Naive thymus-derived CD4-positive, alpha-beta T cell (primary cell): ENCODE results near the gene ADD3. TPM values are rescaled to one million over a fixed set of nuclear protein-coding genes. Genes with fewer than 3 reads are reported as not detected.
A peak's percentile ranks its signal among the peaks of the same experiment; 100 is the strongest.

ENCODE experiments used
- ATAC-seq: fragments of 150-1000 bp; cut with Tn5 transposase; 2 replicates; pipeline ENCODE4 v1.10.0; 2021; ENCODE audit warnings: mild to moderate bottlenecking, moderate library complexity
- CTCF ChIA-PET: fragments of 350-600 bp; sonication (Branson Sonifier 250); formaldehyde crosslinking; loops from one replicate; lab custom pipeline; 2021; ENCODE audit warnings: antibody characterized with exemption; lab: Charles Lee
- POLR2A ChIA-PET: fragments of 350-600 bp; sonication (Branson Sonifier 250); formaldehyde crosslinking; loops from one replicate; lab custom pipeline; 2021; ENCODE audit warnings: antibody characterized with exemption, inconsistent platforms; lab: Charles Lee
- DNase-seq, 9 donors: peaks; one replicate each; pipeline versions ENCODE4 v3.0.0 to v3.0.0-alpha.2; 2020 to 2022; ENCODE audit warnings: mixed read lengths in 1 of 9
- H3K27ac ChIP-seq: one replicate; pipeline ENCODE4 v1.7.0; 2013; ENCODE audit warnings: mild to moderate bottlenecking, low read depth, low read length, moderate library complexity
- H3K27me3 ChIP-seq, 2 donors: one replicate each; pipeline ENCODE4 v1.7.0; 2013; ENCODE audit warnings: low read length in 2 of 2, mild to moderate bottlenecking in 2 of 2, moderate library complexity in 2 of 2; ENCODE audit not compliant: control insufficient read depth in 2 of 2, insufficient read depth in 2 of 2
- H3K36me3 ChIP-seq, 3 experiments: 1 replicate in 2 of 3; 2 replicates in 1 of 3; pipeline ENCODE4 v1.7.0; 2013; ENCODE audit warnings: low read length in 3 of 3, mild to moderate bottlenecking in 3 of 3, moderate library complexity in 1 of 3; ENCODE audit not compliant: insufficient read depth in 3 of 3, control insufficient read depth in 2 of 3
- H3K4me1 ChIP-seq, 2 donors: one replicate each; pipeline ENCODE4 v1.7.0; 2013; ENCODE audit warnings: low read length in 2 of 2, mild to moderate bottlenecking in 2 of 2, moderate library complexity in 1 of 2; ENCODE audit not compliant: control insufficient read depth in 2 of 2, insufficient read depth in 2 of 2
- H3K4me3 ChIP-seq: 2 replicates; pipeline ENCODE4 v1.7.0; 2013; ENCODE audit warnings: mild to moderate bottlenecking, low read length
- H3K9me3 ChIP-seq, 3 experiments: 1 replicate in 2 of 3; 2 replicates in 1 of 3; pipeline ENCODE4 v1.7.0; 2013; ENCODE audit warnings: low read length in 3 of 3; ENCODE audit not compliant: control insufficient read depth in 2 of 3
- H3K27ac Mint-ChIP-seq, 9 donors: one replicate each; pipeline ENCODE4 v1.8.0; 2020 to 2022; ENCODE audit warnings: mixed read lengths in 9 of 9, mild to moderate bottlenecking in 8 of 9, moderate library complexity in 5 of 9, inconsistent platforms in 2 of 9
- H3K27me3 Mint-ChIP-seq, 5 donors: one replicate each; pipeline ENCODE4 v1.8.0; 2021 to 2022; ENCODE audit warnings: mixed read lengths in 5 of 5, mild to moderate bottlenecking in 1 of 5
- H3K36me3 Mint-ChIP-seq, 5 donors: one replicate each; pipeline ENCODE4 v1.8.0; 2020 to 2022; ENCODE audit warnings: mixed read lengths in 5 of 5, mild to moderate bottlenecking in 3 of 5, inconsistent platforms in 1 of 5
- H3K4me1 Mint-ChIP-seq, 7 donors: one replicate each; pipeline ENCODE4 v1.8.0; 2020 to 2022; ENCODE audit warnings: mixed read lengths in 7 of 7, mild to moderate bottlenecking in 3 of 7, inconsistent platforms in 1 of 7
- H3K4me3 Mint-ChIP-seq, 10 donors: one replicate each; pipeline ENCODE4 v1.8.0; 2020 to 2022; ENCODE audit warnings: mild to moderate bottlenecking in 10 of 10, mixed read lengths in 10 of 10, moderate library complexity in 6 of 10, inconsistent platforms in 2 of 10
- H3K9me3 Mint-ChIP-seq, 11 donors: one replicate each; pipeline ENCODE4 v1.8.0; 2020 to 2022; ENCODE audit warnings: mixed read lengths in 11 of 11, mild to moderate bottlenecking in 4 of 11, inconsistent platforms in 1 of 11, moderate library complexity in 1 of 11
- intact Hi-C, 2 donors: fragments of 100-400 bp; cut with micrococcal nuclease; formaldehyde crosslinking; loops; one replicate each; pipeline ENCODE4 v1.15.1; 2023
- polyA plus RNA-seq, 2 donors: library from polyadenylated mRNA; unstranded; fragments of 300-500 nt; fragmentation: Illumina TruSeq; gene quantifications; one replicate each; pipeline ENCODE4 v1.2.3, GENCODE V29; 2021
- total RNA-seq, 6 experiments: library from RNA in 5 of 6; stranded (reverse) in 5 of 6; gene quantifications; 1 replicate in 5 of 6; 2 replicates in 1 of 6; pipeline ENCODE4 v1.2.3 and lab custom pipeline; 2021 to 2026

ADD3 gene
- total and polyA plus RNA-seq, 7 experiments from 2014 or later, result 281 to 535 (median 450) TPM

GRCh38 chr10:109997233-109997632 lies 10.6 kb upstream of the ADD3 start:
- intact Hi-C loops, result no loop called here
- H3K27ac ChIP-seq, result no peak overlapping the region
- Mint-ChIP-seq H3K9me3 (peaks cover 0 to 6% (median 0%) of the 10 kb centered on the region in 11 donors), H3K27ac (no peak overlapping the region), H3K27me3 (peaks cover 0 to 19% (median 0%) of the 10 kb centered on the region in 5 donors), H3K4me1 (peaks cover 3 to 41% (median 22%) of the 10 kb centered on the region in 7 donors), H3K4me3 (no peak overlapping the region), H3K36me3 (peaks cover 0 to 2% (median 0%) of the 10 kb centered on the region in 5 donors)
- no peaks in the 10 kb centered on the region for H3K4me1 ChIP-seq
- H3K36me3 ChIP-seq, result no peaks in the 10 kb centered on the region
- H3K4me3 ChIP-seq, result no peak overlapping the region
- H3K27me3 ChIP-seq, result no peaks in the 10 kb centered on the region
- POLR2A ChIA-PET, result no interaction called here
- H3K9me3 ChIP-seq, result no peaks in the 10 kb centered on the region
- DNase-seq (no peak), ATAC-seq (no peak)
- CTCF ChIA-PET, result no interaction called here

- Histone ChIP-seq H3K9me3 (no peaks in the 10 kb centered on the region), H3K27ac (no peak overlapping the region), H3K36me3 (no peaks in the 10 kb centered on the region), H3K27me3 (no peaks in the 10 kb centered on the region), H3K4me1 (peaks cover 0 to 1% of the 10 kb centered on the region in 2 donors), H3K4me3 (no peak overlapping the region)
- POLR2A ChIA-PET, result interaction anchor here (1.5 to 2.5 kb wide), 3 partner anchors 9 to 11 kb away, joined by 3 to 10 read pairs (median 8); partner anchors contain the start of gene ADD3
- CTCF ChIA-PET, result no interaction called here
- peaks cover 0 to 6% (median 0%) of the 10 kb centered on the region in 11 donors for H3K9me3 Mint-ChIP-seq
- peaks cover 3 to 41% (median 20%) of the 10 kb centered on the region in 7 donors for H3K4me1 Mint-ChIP-seq
- intact Hi-C loops, result no loop called here
- H3K27me3 Mint-ChIP-seq, result peaks cover 0 to 18% (median 0%) of the 10 kb centered on the region in 5 donors
- no peak overlapping the region for H3K4me3 Mint-ChIP-seq
- peaks cover 0 to 2% (median 0%) of the 10 kb centered on the region in 5 donors for H3K36me3 Mint-ChIP-seq
- DNase-seq, result no peak
- no peak for ATAC-seq
- H3K27ac Mint-ChIP-seq, result peak overlapping the region in 1 of 9 donors; percentile 10
Measured at GRCh38 chr10:109998513-109998912, 9.3 kb upstream of the ADD3 start.

- no peak for ATAC-seq
Measured at GRCh38 chr10:110002801-110003523, 4.8 kb upstream of the ADD3 start.

GRCh38 chr10:110003524-110003885 lies 4.3 kb upstream of the ADD3 start:
- Mint-ChIP-seq H3K27me3 (peaks cover 0 to 11% (median 0%) of the 10 kb centered on the region in 5 donors), H3K9me3 (peaks cover 0 to 2% (median 0%) of the 10 kb centered on the region in 11 donors), H3K4me1 (peaks cover 6 to 22% (median 16%) of the 10 kb centered on the region in 7 donors), H3K36me3 (no peaks in the 10 kb centered on the region), H3K27ac (peak overlapping the region in 8 of 9 donors; percentile 1 to 69 (median 46)), H3K4me3 (peak overlapping the region in 5 of 10 donors; percentile 1 to 38 (median 21))
- Histone ChIP-seq H3K4me1 (peaks cover 0 to 13% of the 10 kb centered on the region in 2 donors), H3K36me3 (peaks cover 0 to 11% (median 0%) of the 10 kb centered on the region in 3 experiments), H3K27me3 (no peaks in the 10 kb centered on the region), H3K4me3 (no peak overlapping the region), H3K27ac (peak overlapping the region; percentile 37), H3K9me3 (no peaks in the 10 kb centered on the region)
- peak in 1 of 9 donors; percentile 32 for DNase-seq
- ATAC-seq, result no peak
- ChIA-PET POLR2A (interaction anchor here (1.6 kb wide), 1 partner anchor 57 kb away, joined by 3 read pairs; no protein-coding TSS in a partner anchor), CTCF (interaction anchor here (1.2 kb wide), 1 partner anchor 10 kb away, joined by 3 read pairs; no protein-coding TSS in a partner anchor)
- intact Hi-C loops, result loop anchor here in 1 of 2 donors (10.0 kb wide), 1 partner anchor 119 kb away; no protein-coding TSS in a partner anchor

More at GRCh38 chr10:110002801-110003523, 4.8 kb upstream of the ADD3 start:
- Histone ChIP-seq H3K27ac (peak overlapping the region; percentile 37), H3K27me3 (no peaks in the 10 kb centered on the region), H3K9me3 (no peaks in the 10 kb centered on the region), H3K4me3 (no peak overlapping the region), H3K4me1 (peaks cover 0 to 13% of the 10 kb centered on the region in 2 donors), H3K36me3 (peaks cover 0 to 5% (median 0%) of the 10 kb centered on the region in 3 experiments)
- no peak for DNase-seq
- Mint-ChIP-seq H3K4me1 (peaks cover 6 to 27% (median 18%) of the 10 kb centered on the region in 7 donors), H3K9me3 (peaks cover 0 to 6% (median 0%) of the 10 kb centered on the region in 11 donors), H3K27ac (peak overlapping the region in 7 of 9 donors; percentile 1 to 71 (median 53)), H3K27me3 (peaks cover 0 to 15% (median 0%) of the 10 kb centered on the region in 5 donors), H3K4me3 (peak overlapping the region in 1 of 10 donors; percentile 21), H3K36me3 (peaks cover 0 to 2% (median 0%) of the 10 kb centered on the region in 5 donors)
- ChIA-PET POLR2A (interaction anchor here (1.6 kb wide), 1 partner anchor 58 kb away, joined by 3 read pairs; no protein-coding TSS in a partner anchor), CTCF (interaction anchor here (1.2 kb wide), 1 partner anchor 9 kb away, joined by 3 read pairs; no protein-coding TSS in a partner anchor)
- intact Hi-C loops, result loop anchor here in 1 of 2 donors (10.0 kb wide), 1 partner anchor 118 kb away; no protein-coding TSS in a partner anchor

GRCh38 chr10:110005719-110006118 lies 2.1 kb upstream of the ADD3 start:
- Histone ChIP-seq H3K27me3 (no peaks in the 10 kb centered on the region), H3K27ac (no peak overlapping the region), H3K4me3 (no peak overlapping the region), H3K9me3 (no peaks in the 10 kb centered on the region), H3K36me3 (peaks cover 0 to 17% (median 0%) of the 10 kb centered on the region in 3 experiments), H3K4me1 (peaks cover 12 to 16% of the 10 kb centered on the region in 2 donors)
- Mint-ChIP-seq H3K27me3 (peaks cover 0 to 8% (median 0%) of the 10 kb centered on the region in 5 donors), H3K4me1 (peaks cover 13 to 34% (median 24%) of the 10 kb centered on the region in 7 donors), H3K9me3 (no peaks in the 10 kb centered on the region), H3K36me3 (peaks cover 0 to 4% (median 0%) of the 10 kb centered on the region in 5 donors), H3K27ac (no peak overlapping the region), H3K4me3 (no peak overlapping the region)
- intact Hi-C loops, result loop anchor here (2.0 to 10.0 kb wide), 6 partner anchors 49 to 857 kb away; partner anchors contain the start of genes DUSP5 (in 1 of the 2) and SMNDC1 (in 1 of the 2)
- POLR2A ChIA-PET, result interaction anchor here (0.7 to 1.2 kb wide), 5 partner anchors 28 to 113 kb away, joined by 3 to 4 read pairs (median 3); no protein-coding TSS in a partner anchor
- peak in 4 of 9 donors; percentile 23 to 34 (median 28) for DNase-seq
- CTCF ChIA-PET, result interaction anchor here (1.1 kb wide), 1 partner anchor 28 kb away, joined by 3 read pairs; no protein-coding TSS in a partner anchor
- no peak for ATAC-seq
